ENCODE data around the gene GALNT5. TPM values are rescaled to one million over a fixed set of nuclear protein-coding genes. Genes with fewer than 3 reads are reported as not detected.

Gene GALNT5
- total and polyA plus RNA-seq, 4 donors = under 0.01 to 5.3 (median 0.01) TPM; not detected in 1

DNA sequence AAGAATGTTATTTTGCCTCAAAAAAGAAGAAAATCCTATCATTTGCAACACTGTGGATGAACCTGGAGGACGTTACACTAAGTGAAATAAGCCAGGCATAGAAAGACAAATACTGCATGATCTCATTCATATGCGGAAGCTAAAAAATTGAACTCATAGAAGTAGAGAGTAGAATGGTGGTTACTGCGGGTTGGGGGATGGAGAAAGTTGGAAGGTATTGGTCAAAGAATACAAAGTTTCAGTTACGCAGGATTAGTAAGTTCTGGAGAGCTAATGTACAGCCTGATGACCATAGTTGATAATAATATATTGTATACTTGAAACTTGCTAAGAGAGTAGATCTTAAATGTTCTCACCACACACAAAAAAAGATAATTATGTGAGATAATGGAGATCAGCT is 5.0 kb upstream of the GALNT5 start:
- DNase-seq (ENCODE audit: low spot score) = no peak
- no peaks in the 10 kb centered on the region for H3K9me3 ChIP-seq (ENCODE audit: control insufficient read depth in 4 of 4, low read length in 3 of 4)
- TF ChIP-seq HNF4G (IDR thresholded peaks at IDR 0.05) (no peak), JUND (IDR thresholded peaks at IDR 0.05) (no peak), EGR1 (IDR thresholded peaks at IDR 0.05; ENCODE audit: low read depth in 2 of 2) (no peak), TAF1 (conservative IDR thresholded peaks at IDR 0.05) (no peak), SP1 (IDR thresholded peaks at IDR 0.05) (no peak), FOXA1 (IDR thresholded peaks at IDR 0.05) (no peak), NR2F2 (IDR thresholded peaks at IDR 0.05) (no peak), YY1 (IDR thresholded peaks at IDR 0.05) (no peak), RXRA (IDR thresholded peaks at IDR 0.05) (no peak), GABPA (IDR thresholded peaks at IDR 0.05 in 1 of 2, conservative IDR thresholded peaks at IDR 0.05 in 1 of 2) (no peak), RAD21 (IDR thresholded peaks at IDR 0.05) (no peak), HNF4A (conservative IDR thresholded peaks at IDR 0.05) (no peak), FOXA2 (IDR thresholded peaks at IDR 0.05) (no peak)
- TF ChIP-seq, protein P1, sequence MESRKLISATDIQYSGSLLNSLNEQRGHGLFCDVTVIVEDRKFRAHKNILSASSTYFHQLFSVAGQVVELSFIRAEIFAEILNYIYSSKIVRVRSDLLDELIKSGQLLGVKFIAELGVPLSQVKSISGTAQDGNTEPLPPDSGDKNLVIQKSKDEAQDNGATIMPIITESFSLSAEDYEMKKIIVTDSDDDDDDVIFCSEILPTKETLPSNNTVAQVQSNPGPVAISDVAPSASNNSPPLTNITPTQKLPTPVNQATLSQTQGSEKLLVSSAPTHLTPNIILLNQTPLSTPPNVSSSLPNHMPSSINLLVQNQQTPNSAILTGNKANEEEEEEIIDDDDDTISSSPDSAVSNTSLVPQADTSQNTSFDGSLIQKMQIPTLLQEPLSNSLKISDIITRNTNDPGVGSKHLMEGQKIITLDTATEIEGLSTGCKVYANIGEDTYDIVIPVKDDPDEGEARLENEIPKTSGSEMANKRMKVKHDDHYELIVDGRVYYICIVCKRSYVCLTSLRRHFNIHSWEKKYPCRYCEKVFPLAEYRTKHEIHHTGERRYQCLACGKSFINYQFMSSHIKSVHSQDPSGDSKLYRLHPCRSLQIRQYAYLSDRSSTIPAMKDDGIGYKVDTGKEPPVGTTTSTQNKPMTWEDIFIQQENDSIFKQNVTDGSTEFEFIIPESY (IDR thresholded peaks at IDR 0.05) = no peak
- TF ChIP-seq, protein P2, sequence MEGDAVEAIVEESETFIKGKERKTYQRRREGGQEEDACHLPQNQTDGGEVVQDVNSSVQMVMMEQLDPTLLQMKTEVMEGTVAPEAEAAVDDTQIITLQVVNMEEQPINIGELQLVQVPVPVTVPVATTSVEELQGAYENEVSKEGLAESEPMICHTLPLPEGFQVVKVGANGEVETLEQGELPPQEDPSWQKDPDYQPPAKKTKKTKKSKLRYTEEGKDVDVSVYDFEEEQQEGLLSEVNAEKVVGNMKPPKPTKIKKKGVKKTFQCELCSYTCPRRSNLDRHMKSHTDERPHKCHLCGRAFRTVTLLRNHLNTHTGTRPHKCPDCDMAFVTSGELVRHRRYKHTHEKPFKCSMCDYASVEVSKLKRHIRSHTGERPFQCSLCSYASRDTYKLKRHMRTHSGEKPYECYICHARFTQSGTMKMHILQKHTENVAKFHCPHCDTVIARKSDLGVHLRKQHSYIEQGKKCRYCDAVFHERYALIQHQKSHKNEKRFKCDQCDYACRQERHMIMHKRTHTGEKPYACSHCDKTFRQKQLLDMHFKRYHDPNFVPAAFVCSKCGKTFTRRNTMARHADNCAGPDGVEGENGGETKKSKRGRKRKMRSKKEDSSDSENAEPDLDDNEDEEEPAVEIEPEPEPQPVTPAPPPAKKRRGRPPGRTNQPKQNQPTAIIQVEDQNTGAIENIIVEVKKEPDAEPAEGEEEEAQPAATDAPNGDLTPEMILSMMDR (IDR thresholded peaks at IDR 0.05; ENCODE audit: low read depth, low read length, missing input control) = no peak
- TF ChIP-seq, protein P3, sequence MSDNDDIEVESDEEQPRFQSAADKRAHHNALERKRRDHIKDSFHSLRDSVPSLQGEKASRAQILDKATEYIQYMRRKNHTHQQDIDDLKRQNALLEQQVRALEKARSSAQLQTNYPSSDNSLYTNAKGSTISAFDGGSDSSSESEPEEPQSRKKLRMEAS (IDR thresholded peaks at IDR 0.05) = no peak
- TF ChIP-seq, protein P4, sequence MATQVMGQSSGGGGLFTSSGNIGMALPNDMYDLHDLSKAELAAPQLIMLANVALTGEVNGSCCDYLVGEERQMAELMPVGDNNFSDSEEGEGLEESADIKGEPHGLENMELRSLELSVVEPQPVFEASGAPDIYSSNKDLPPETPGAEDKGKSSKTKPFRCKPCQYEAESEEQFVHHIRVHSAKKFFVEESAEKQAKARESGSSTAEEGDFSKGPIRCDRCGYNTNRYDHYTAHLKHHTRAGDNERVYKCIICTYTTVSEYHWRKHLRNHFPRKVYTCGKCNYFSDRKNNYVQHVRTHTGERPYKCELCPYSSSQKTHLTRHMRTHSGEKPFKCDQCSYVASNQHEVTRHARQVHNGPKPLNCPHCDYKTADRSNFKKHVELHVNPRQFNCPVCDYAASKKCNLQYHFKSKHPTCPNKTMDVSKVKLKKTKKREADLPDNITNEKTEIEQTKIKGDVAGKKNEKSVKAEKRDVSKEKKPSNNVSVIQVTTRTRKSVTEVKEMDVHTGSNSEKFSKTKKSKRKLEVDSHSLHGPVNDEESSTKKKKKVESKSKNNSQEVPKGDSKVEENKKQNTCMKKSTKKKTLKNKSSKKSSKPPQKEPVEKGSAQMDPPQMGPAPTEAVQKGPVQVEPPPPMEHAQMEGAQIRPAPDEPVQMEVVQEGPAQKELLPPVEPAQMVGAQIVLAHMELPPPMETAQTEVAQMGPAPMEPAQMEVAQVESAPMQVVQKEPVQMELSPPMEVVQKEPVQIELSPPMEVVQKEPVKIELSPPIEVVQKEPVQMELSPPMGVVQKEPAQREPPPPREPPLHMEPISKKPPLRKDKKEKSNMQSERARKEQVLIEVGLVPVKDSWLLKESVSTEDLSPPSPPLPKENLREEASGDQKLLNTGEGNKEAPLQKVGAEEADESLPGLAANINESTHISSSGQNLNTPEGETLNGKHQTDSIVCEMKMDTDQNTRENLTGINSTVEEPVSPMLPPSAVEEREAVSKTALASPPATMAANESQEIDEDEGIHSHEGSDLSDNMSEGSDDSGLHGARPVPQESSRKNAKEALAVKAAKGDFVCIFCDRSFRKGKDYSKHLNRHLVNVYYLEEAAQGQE (IDR thresholded peaks at IDR 0.05) = no peak
- TF ChIP-seq, protein P5, sequence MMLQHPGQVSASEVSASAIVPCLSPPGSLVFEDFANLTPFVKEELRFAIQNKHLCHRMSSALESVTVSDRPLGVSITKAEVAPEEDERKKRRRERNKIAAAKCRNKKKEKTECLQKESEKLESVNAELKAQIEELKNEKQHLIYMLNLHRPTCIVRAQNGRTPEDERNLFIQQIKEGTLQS (IDR thresholded peaks at IDR 0.05) = no peak
- 84% methylated on average over 4 of the region's 4 CpGs for WGBS
- H3K4me1 ChIP-seq (ENCODE audit: control insufficient read depth in 4 of 4, insufficient read depth in 4 of 4, low read length in 3 of 4) = peaks cover 0 to 3% (median 0%) of the 10 kb centered on the region in 4 donors
- no peak overlapping the region for H3K27ac ChIP-seq (ENCODE audit: low read depth in 1 of 2, low read length in 2 of 2)
- H3K36me3 ChIP-seq (ENCODE audit: control insufficient read depth in 4 of 4, insufficient read depth in 3 of 4, low read depth in 1 of 4, low read length in 3 of 4) = no peaks in the 10 kb centered on the region
- no peak overlapping the region for H3K9ac ChIP-seq (ENCODE audit: low read depth in 1 of 2, low read length in 2 of 2)
- H3K4me3 ChIP-seq (ENCODE audit: low read depth in 1 of 3, low read length in 3 of 3) = no peak overlapping the region
- peaks cover 0 to 1% (median 0%) of the 10 kb centered on the region in 4 donors for H3K27me3 ChIP-seq (ENCODE audit: control insufficient read depth in 4 of 4, insufficient read depth in 4 of 4, low read length in 3 of 4)
